Stomach (tissue), 4 donors: ENCODE data around the gene FCHSD2.

Source experiments
- CTCF ChIP-seq, 7 experiments: fragments of 450-650 bp in 4 of 7; fragments of 200-600 bp in 3 of 7; sonication (generic) in 3 of 7; IDR thresholded peaks; one replicate each; pipeline ENCODE4 v1.5.1; 2016 to 2019; ENCODE audit warnings: antibody characterized with exemption in 7 of 7, control low read depth in 2 of 7, mild to moderate bottlenecking in 1 of 7
- EP300 ChIP-seq: sonication (generic); formaldehyde crosslinking; IDR thresholded peaks from one replicate; pipeline ENCODE4 v1.6.1; 2017; ENCODE audit warnings: antibody characterized with exemption
- POLR2A ChIP-seq, 4 donors: fragments of 450-650 bp; IDR thresholded peaks; one replicate each; pipeline ENCODE4 v1.6.1; 2016; ENCODE audit warnings: antibody characterized with exemption in 4 of 4, control low read depth in 2 of 4, mild to moderate bottlenecking in 1 of 4, moderate library complexity in 1 of 4

DNA sequence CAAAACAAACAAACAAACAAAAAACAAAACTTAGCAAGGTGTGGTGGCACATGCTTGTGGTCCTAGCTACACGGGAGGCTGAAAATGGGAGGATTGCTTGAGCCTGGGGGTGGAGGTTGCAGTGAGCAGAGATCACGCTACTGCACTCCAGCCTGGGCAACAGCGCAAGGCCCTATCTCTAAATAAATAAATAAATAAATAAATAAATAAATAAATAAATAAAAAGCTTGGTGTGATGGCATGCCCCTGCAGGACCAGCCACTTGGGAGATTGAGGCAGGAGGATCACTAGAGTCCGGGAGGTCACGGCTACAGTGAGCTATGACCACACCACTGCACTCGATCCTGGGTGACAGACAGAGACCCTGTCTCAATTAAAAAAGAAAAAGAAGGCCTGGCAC, 339.3 kb downstream of the FCHSD2 start:
- TF ChIP-seq CTCF (IDR thresholded peaks at IDR 0.05), result no peak
- no peak for TF ChIP-seq EP300
- no peak for TF ChIP-seq POLR2A (IDR thresholded peaks at IDR 0.05)
